Mesothelial cell of epicardium (in vitro differentiated cells): ENCODE data around the gene CD44. TPM values are rescaled to one million over a fixed set of nuclear protein-coding genes. Genes with fewer than 3 reads are reported as not detected.

ENCODE experiments used
- DNase-seq, 2 experiments: peaks; one replicate each; pipeline ENCODE4 v3.0.0; 2021; ENCODE audit warnings: low spot score in 2 of 2; ENCODE audit not compliant: unreplicated experiment in 2 of 2
- H3K27ac Mint-ChIP-seq: 2 replicates; pipeline ENCODE4 v1.8.0; 2021; ENCODE audit warnings: mixed read lengths
- H3K27me3 Mint-ChIP-seq: 2 replicates; pipeline ENCODE4 v1.8.0; 2021; ENCODE audit warnings: low read depth, mixed read lengths
- H3K36me3 Mint-ChIP-seq: 2 replicates; pipeline ENCODE4 v1.8.0; 2021; ENCODE audit warnings: mixed read lengths
- H3K4me1 Mint-ChIP-seq: 2 replicates; pipeline ENCODE4 v1.8.0; 2021; ENCODE audit warnings: mixed read lengths
- H3K4me3 Mint-ChIP-seq: 2 replicates; pipeline ENCODE4 v1.8.0; 2021; ENCODE audit warnings: mild to moderate bottlenecking, moderate library complexity, mixed read lengths
- H3K9me3 Mint-ChIP-seq: 2 replicates; pipeline ENCODE4 v1.8.0; 2021; ENCODE audit warnings: mixed read lengths
- CTCF ChIP-seq: fragments of 200-600 bp; sonication (generic); IDR thresholded peaks from one replicate; pipeline ENCODE4 v1.5.0; 2021; ENCODE audit warnings: antibody characterized with exemption; ENCODE audit not compliant: unreplicated experiment
- total RNA-seq: library from RNA; stranded (reverse); gene quantifications from 3 replicates; pipeline ENCODE4 v1.2.1, GENCODE V29; 2021

Gene CD44
- total RNA-seq, 1 donor from 2014 or later = 1.9 TPM

DNA sequence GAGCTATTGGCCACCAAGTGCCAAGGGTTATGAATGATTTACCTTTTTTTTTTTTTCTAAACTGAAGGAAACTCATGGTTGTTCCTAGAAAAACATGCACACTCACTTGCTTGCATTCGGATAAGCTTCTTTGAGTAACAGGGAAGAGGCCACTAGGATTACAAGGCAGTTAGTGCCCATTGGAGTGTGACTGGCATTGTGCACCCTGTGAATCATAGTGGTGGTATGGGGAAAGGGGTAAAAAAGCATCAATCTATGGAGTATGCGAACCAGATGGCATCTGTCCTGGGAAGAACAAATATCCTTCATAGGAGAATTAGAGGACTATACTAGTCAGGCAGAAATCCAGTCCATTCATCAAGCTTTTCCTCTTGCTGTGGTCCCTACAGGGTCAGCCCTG is 24.2 kb downstream of the CD44 start:
- TF ChIP-seq CTCF = no peak
- no peak overlapping the region for H3K27ac Mint-ChIP-seq

GRCh38 chr11:35163702-35164496 is 24.9 kb downstream of the CD44 start:
- H3K4me1 Mint-ChIP-seq = no peaks in the 10 kb centered on the region

More for the DNA sequence above, 24.2 kb downstream of the CD44 start:
- no peaks in the 10 kb centered on the region for H3K36me3 Mint-ChIP-seq
- no peak overlapping the region for H3K4me3 Mint-ChIP-seq
- H3K4me1 Mint-ChIP-seq = no peaks in the 10 kb centered on the region
- no peak for DNase-seq
- H3K27me3 Mint-ChIP-seq = peaks cover 20% of the 10 kb centered on the region
- no peaks in the 10 kb centered on the region for H3K9me3 Mint-ChIP-seq

DNA sequence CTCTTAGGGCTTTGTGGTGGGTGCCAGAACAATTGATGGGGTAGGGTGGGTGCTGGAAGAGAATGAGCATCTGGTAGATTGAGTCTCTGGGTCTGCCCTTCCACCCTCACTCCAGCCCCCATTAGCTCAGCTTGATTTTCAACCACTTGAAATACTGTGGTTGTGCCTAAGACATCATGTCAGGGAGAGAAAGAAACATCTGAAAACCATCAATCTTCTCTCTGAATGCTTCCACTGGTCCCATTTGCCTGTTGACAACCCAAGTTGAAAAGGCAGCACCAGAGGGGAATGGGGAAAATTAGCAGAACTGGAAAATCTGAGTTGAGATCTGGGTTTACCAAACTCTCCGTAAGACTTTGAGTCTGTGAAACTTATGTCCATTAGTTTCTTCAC is 26.1 kb downstream of the CD44 start:
- no peaks in the 10 kb centered on the region for H3K9me3 Mint-ChIP-seq
- H3K4me1 Mint-ChIP-seq = no peaks in the 10 kb centered on the region
- no peak overlapping the region for H3K27ac Mint-ChIP-seq
- H3K4me3 Mint-ChIP-seq = no peak overlapping the region
- H3K36me3 Mint-ChIP-seq = no peaks in the 10 kb centered on the region
- no peak for DNase-seq
- H3K27me3 Mint-ChIP-seq = peaks cover 20% of the 10 kb centered on the region
- TF ChIP-seq CTCF = no peak

More at GRCh38 chr11:35163702-35164496, 24.9 kb downstream of the CD44 start:
- no peaks in the 10 kb centered on the region for H3K36me3 Mint-ChIP-seq
- peaks cover 20% of the 10 kb centered on the region for H3K27me3 Mint-ChIP-seq
- DNase-seq = no peak
- H3K4me3 Mint-ChIP-seq = no peak overlapping the region
- TF ChIP-seq CTCF = no peak
- no peaks in the 10 kb centered on the region for H3K9me3 Mint-ChIP-seq
- H3K27ac Mint-ChIP-seq = no peak overlapping the region

- Mint-ChIP-seq H3K9me3 (no peaks in the 10 kb centered on the region), H3K4me1 (no peaks in the 10 kb centered on the region), H3K4me3 (no peak overlapping the region), H3K27ac (no peak overlapping the region), H3K27me3 (peaks cover 19% of the 10 kb centered on the region), H3K36me3 (no peaks in the 10 kb centered on the region)
- TF ChIP-seq CTCF = no peak
- DNase-seq = no peak
Observed at GRCh38 chr11:35165423-35166368, 26.7 kb downstream of the CD44 start.

- no peak for TF ChIP-seq CTCF
- Mint-ChIP-seq H3K27me3 (peaks cover 14% of the 10 kb centered on the region), H3K9me3 (no peaks in the 10 kb centered on the region), H3K27ac (no peak overlapping the region), H3K36me3 (no peaks in the 10 kb centered on the region), H3K4me3 (no peak overlapping the region), H3K4me1 (no peaks in the 10 kb centered on the region)
- no peak for DNase-seq
Observed at GRCh38 chr11:35166369-35167360, 27.7 kb downstream of the CD44 start.
